PFSK-1 (cell line): ENCODE results near the gene NUB1.

Experiments used
- POLR2AphosphoS5 ChIP-seq: IDR thresholded peaks from 2 replicates; pipeline ENCODE4 v1.6.1; 2012; ENCODE audit warnings: low read depth, mild to moderate bottlenecking, control low read depth, low read length, moderate library complexity
- REST ChIP-seq, 2 experiments: IDR thresholded peaks; 2 replicates each; pipeline versions ENCODE4 v1.6.1 to v1.8.0; 2011 to 2012; ENCODE audit warnings: low read depth in 2 of 2, low read length in 2 of 2, control low read depth in 1 of 2, inconsistent platforms in 1 of 2, mild to moderate bottlenecking in 1 of 2, moderate library complexity in 1 of 2; ENCODE audit not compliant: insufficient read depth in 1 of 2
- SIN3A ChIP-seq: IDR thresholded peaks from 2 replicates; pipeline ENCODE4 v1.6.1; 2012; ENCODE audit warnings: mild to moderate bottlenecking, low read length, moderate library complexity, borderline replicate concordance; ENCODE audit not compliant: insufficient read depth
- TAF1 ChIP-seq: IDR thresholded peaks from 2 replicates; pipeline ENCODE4 v1.6.1; 2012; ENCODE audit warnings: low read length, control low read depth, borderline replicate concordance; ENCODE audit not compliant: insufficient read depth

GRCh38 chr7:151312356-151312755 lies 29.3 kb upstream of the NUB1 start:
- TF ChIP-seq TAF1 = no peak
- no peak for TF ChIP-seq REST (IDR thresholded peaks at IDR 0.05; ENCODE audit: insufficient read depth in 1 of 2, low read depth in 2 of 2, low read length in 2 of 2)
- TF ChIP-seq POLR2AphosphoS5 = no peak
- TF ChIP-seq SIN3A = no peak
